ENCODE measurements around the gene EBF4. TPM values are rescaled to one million over a fixed set of nuclear protein-coding genes. Genes with fewer than 3 reads are reported as not detected.
"Not testable (repeated sequence)": the region's sequence is repeated elsewhere in the genome, so short reads cannot be mapped to it uniquely, and the experiment has no call there.

Gene EBF4
- total RNA-seq, 1 experiment from 2014 or later: not detected

- DNase-seq: no peak
- peaks cover 13% of the 10 kb centered on the region for H3K27me3 ChIP-seq
- H3K9me3 ChIP-seq: no peaks in the 10 kb centered on the region
- H3K4me3 ChIP-seq: no peak overlapping the region
- no peaks in the 10 kb centered on the region for H3K36me3 ChIP-seq
Observed at GRCh38 chr20:2694008-2694471, 1.5 kb downstream of the EBF4 start.

DNA sequence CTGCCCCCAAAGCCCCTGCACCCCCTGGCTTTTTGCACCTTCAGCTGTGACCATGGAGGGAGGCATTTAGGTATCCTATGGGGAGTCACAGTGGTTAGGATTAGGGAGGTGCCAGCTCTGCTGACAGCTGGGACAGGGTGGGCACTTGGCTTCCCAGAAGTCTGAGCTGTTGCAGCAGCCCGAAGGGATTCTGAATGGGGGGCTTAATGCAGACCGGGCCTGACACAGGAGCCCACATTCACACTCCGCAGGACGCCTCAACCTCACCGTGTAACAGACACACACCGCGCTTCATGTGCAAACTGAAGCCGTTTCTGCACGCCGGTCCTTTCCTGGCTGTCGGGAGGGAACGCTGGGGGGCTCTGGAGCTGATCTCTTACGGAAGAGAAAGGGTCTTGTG, 1.9 kb downstream of the EBF4 start:
- Histone ChIP-seq H3K27me3 (peaks cover 13% of the 10 kb centered on the region), H3K9me3 (no peaks in the 10 kb centered on the region), H3K36me3 (no peaks in the 10 kb centered on the region), H3K4me3 (no peak overlapping the region)
- no peak for DNase-seq

GRCh38 chr20:2695206-2695983, 2.8 kb downstream of the EBF4 start:
- peaks cover 13% of the 10 kb centered on the region for H3K27me3 ChIP-seq
- H3K9me3 ChIP-seq: no peaks in the 10 kb centered on the region
- no peak overlapping the region for H3K4me3 ChIP-seq

GRCh38 chr20:2695984-2696525, 3.5 kb downstream of the EBF4 start:
- not testable (repeated sequence) for DNase-seq, H3K9me3 ChIP-seq, H3K4me3 ChIP-seq, H3K36me3 ChIP-seq
- H3K27me3 ChIP-seq: peaks cover 13% of the 10 kb centered on the region

More at GRCh38 chr20:2695206-2695983, 2.8 kb downstream of the EBF4 start:
- no peaks in the 10 kb centered on the region for H3K36me3 ChIP-seq
- no peak for DNase-seq

- Histone ChIP-seq H3K9me3 (no peaks in the 10 kb centered on the region), H3K36me3 (no peaks in the 10 kb centered on the region), H3K27me3 (peaks cover 13% of the 10 kb centered on the region), H3K4me3 (no peak overlapping the region)
- no peak for DNase-seq
Observed at GRCh38 chr20:2696646-2697045, 4.1 kb downstream of the EBF4 start.

DNA sequence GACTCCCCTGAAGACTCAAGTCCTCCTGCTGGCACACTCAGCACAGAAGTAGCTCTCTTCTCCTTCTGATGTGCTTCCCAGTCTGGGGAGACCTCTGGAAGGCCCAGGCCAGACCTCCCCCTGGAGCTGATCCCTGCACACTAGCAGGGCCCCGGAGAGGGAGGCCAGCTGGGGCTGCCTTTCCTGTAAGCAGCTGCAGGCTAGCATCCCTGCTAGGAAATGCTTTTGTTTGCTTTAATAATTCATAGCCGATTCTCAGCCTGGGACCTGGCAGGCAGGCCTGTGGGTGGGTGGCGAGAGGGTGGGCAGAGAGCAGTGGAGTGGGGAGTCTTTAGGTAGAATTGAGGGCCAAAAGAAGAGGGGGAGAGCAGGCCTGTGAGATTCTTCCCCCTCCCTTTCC, 5.2 kb downstream of the EBF4 start:
- no peak overlapping the region for H3K4me3 ChIP-seq
- DNase-seq: no peak
- H3K9me3 ChIP-seq: no peaks in the 10 kb centered on the region
- no peaks in the 10 kb centered on the region for H3K36me3 ChIP-seq
- H3K27me3 ChIP-seq: peaks cover 13% of the 10 kb centered on the region

GRCh38 chr20:2698186-2698817, 5.7 kb downstream of the EBF4 start:
- no peak overlapping the region for H3K4me3 ChIP-seq
- no peak for DNase-seq
- H3K27me3 ChIP-seq: peaks cover 12% of the 10 kb centered on the region

GRCh38 chr20:2698912-2699311, 6.3 kb downstream of the EBF4 start:
- Histone ChIP-seq H3K36me3 (no peaks in the 10 kb centered on the region), H3K27me3 (peaks cover 6% of the 10 kb centered on the region)
- no peak for DNase-seq

More at GRCh38 chr20:2698186-2698817, 5.7 kb downstream of the EBF4 start:
- Histone ChIP-seq H3K36me3 (no peaks in the 10 kb centered on the region), H3K9me3 (no peaks in the 10 kb centered on the region)

GRCh38 chr20:2699775-2700413, 7.3 kb downstream of the EBF4 start:
- no peak for DNase-seq
- Histone ChIP-seq H3K9me3 (no peaks in the 10 kb centered on the region), H3K4me3 (no peak overlapping the region), H3K36me3 (no peaks in the 10 kb centered on the region), H3K27me3 (no peaks in the 10 kb centered on the region)

More at GRCh38 chr20:2698912-2699311, 6.3 kb downstream of the EBF4 start:
- H3K9me3 ChIP-seq: no peaks in the 10 kb centered on the region
- no peak overlapping the region for H3K4me3 ChIP-seq

GRCh38 chr20:2700913-2701620, 8.5 kb downstream of the EBF4 start:
- Histone ChIP-seq H3K9me3 (no peaks in the 10 kb centered on the region), H3K4me3 (no peak overlapping the region), H3K27me3 (no peaks in the 10 kb centered on the region), H3K36me3 (no peaks in the 10 kb centered on the region)
- no peak for DNase-seq

DNA sequence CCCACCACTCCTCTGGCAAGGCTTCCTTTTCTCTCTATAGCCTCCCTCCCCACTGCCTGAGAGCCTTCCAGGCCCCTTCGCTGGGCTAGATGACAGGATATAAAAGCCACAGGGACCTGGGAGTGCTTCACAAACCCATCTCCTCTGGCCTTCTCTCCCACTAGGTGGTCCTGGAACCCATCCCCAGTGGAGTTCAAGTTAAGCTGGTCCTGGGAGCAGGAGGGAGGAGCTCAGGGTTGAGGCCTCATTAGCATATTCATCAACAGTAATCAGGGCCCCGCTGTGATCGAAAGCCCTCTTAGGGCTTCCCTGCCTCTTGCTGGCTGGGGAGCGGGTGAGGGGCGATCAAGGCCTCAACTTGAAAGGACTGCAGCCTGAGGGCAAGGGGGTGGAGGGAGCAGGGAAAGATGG, 9.1 kb downstream of the EBF4 start:
- Histone ChIP-seq H3K4me3 (no peak overlapping the region), H3K9me3 (no peaks in the 10 kb centered on the region), H3K36me3 (no peaks in the 10 kb centered on the region), H3K27me3 (no peaks in the 10 kb centered on the region)
- no peak for DNase-seq

DNA sequence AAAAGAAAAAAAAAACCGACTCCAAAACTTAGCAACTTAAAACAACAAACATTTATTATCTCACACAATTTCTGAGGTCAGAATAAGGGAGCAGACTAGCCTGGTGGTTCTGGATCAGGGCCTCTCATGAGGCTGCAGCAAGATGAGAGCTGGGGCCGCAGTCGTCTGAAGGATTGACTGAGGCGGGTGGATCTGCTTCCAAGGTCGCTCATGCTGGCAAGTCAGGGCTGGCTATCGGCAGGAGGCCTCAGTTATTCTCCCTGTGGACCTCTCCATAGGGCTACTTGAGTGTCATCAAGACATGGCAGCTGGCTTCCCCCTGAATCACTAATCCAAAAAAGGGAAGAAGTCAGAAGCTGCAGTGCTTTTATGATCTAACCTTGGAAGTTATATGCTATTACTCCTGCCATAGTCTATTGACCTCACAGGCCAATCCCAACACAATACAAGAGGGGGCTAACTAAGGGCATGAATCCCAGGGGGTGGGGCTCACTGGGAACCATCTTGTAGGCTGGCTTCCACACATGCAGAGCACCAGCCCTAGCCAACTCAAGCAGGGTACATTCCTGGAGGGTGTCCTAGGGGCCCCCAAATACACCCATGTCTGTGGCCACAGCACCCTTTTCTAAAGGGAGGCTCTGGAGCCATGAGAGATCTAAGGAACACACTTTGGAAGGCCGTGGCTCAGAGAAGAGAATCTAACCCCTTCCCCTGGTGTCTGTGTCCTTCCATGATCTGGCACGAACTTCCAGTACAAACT, 11.3 kb downstream of the EBF4 start:
- no peaks in the 10 kb centered on the region for H3K27me3 ChIP-seq
- no peak for DNase-seq
- H3K4me3 ChIP-seq: no peak overlapping the region
- no peaks in the 10 kb centered on the region for H3K36me3 ChIP-seq
- H3K9me3 ChIP-seq: no peaks in the 10 kb centered on the region

GRCh38 chr20:2705931-2706645, 13.5 kb downstream of the EBF4 start:
- no peak for DNase-seq
- Histone ChIP-seq H3K27me3 (no peaks in the 10 kb centered on the region; the same call in 1 of the 2 replicates), H3K36me3 (no peaks in the 10 kb centered on the region), H3K4me3 (no peak overlapping the region), H3K9me3 (no peaks in the 10 kb centered on the region)

GRCh38 chr20:2706688-2707352, 14.2 kb downstream of the EBF4 start:
- H3K36me3 ChIP-seq: no peaks in the 10 kb centered on the region
- H3K27me3 ChIP-seq: no peaks in the 10 kb centered on the region; the same call in 1 of the 2 replicates
- no peak overlapping the region for H3K4me3 ChIP-seq
- DNase-seq: no peak
- no peaks in the 10 kb centered on the region for H3K9me3 ChIP-seq

All from MG63 (cell line).